HEK293 (cell line): ENCODE results near the gene SETMAR.

Source experiments
- CTCF ChIP-seq: fragments of 450-650 bp; formaldehyde crosslinking; IDR thresholded peaks from 2 replicates; pipeline ENCODE4 v1.5.1; 2016; ENCODE audit warnings: missing biosample characterization, missing genetic modification characterization
- INSM2 ChIP-seq: fragments of 450-650 bp; formaldehyde crosslinking; IDR thresholded peaks from 2 replicates; pipeline ENCODE4 v1.5.1; 2016; ENCODE audit warnings: missing biosample characterization, missing genetic modification characterization
- KLF16 ChIP-seq: fragments of 450-650 bp; formaldehyde crosslinking; IDR thresholded peaks from 2 replicates; pipeline ENCODE4 v1.5.1; 2017; ENCODE audit warnings: missing biosample characterization, missing genetic modification characterization
- PRDM10 ChIP-seq: fragments of 450-650 bp; formaldehyde crosslinking; IDR thresholded peaks from 2 replicates; pipeline ENCODE4 v1.5.1; 2016; ENCODE audit warnings: missing biosample characterization, missing genetic modification characterization
- ZBTB49 ChIP-seq: fragments of 450-650 bp; formaldehyde crosslinking; IDR thresholded peaks from 2 replicates; pipeline ENCODE4 v1.5.1; 2016; ENCODE audit warnings: missing biosample characterization, missing genetic modification characterization, low read depth
- ZBTB8A ChIP-seq: fragments of 450-650 bp; formaldehyde crosslinking; IDR thresholded peaks from 2 replicates; pipeline ENCODE4 v1.5.1; 2016; ENCODE audit warnings: missing biosample characterization, missing genetic modification characterization
- ZNF121 ChIP-seq: fragments of 450-650 bp; formaldehyde crosslinking; IDR thresholded peaks from 2 replicates; pipeline ENCODE4 v1.5.1; 2016; ENCODE audit warnings: missing biosample characterization, missing genetic modification characterization
- ZNF274 ChIP-seq, 2 experiments: fragments of 200-500 bp in 1 of 2; fragments of 450-650 bp in 1 of 2; sonication (Bioruptor generic) in 1 of 2; formaldehyde crosslinking in 1 of 2; IDR thresholded peaks; 2 replicates each; pipeline versions ENCODE4 v1.5.1 to v1.6.1; 2014 to 2016; ENCODE audit warnings: borderline replicate concordance in 1 of 2, inconsistent platforms in 1 of 2, low read length in 1 of 2, missing biosample characterization in 1 of 2, missing genetic modification characterization in 1 of 2
- ZNF302 ChIP-seq: fragments of 450-650 bp; formaldehyde crosslinking; IDR thresholded peaks from 2 replicates; pipeline ENCODE4 v1.5.1; 2016; ENCODE audit warnings: missing biosample characterization, missing genetic modification characterization, low read depth
- ZNF510 ChIP-seq: fragments of 450-650 bp; formaldehyde crosslinking; IDR thresholded peaks from 2 replicates; pipeline ENCODE4 v1.5.1; 2018; ENCODE audit warnings: mild to moderate bottlenecking, missing genetic modification characterization, missing biosample characterization; ENCODE audit not compliant: insufficient replicate concordance
- ZNF768 ChIP-seq: fragments of 450-650 bp; formaldehyde crosslinking; IDR thresholded peaks from 2 replicates; pipeline ENCODE4 v1.5.1; 2018; ENCODE audit warnings: missing biosample characterization, mild to moderate bottlenecking, missing genetic modification characterization
- ZNF792 ChIP-seq: fragments of 450-650 bp; formaldehyde crosslinking; IDR thresholded peaks from 2 replicates; pipeline ENCODE4 v1.5.1; 2016; ENCODE audit warnings: missing biosample characterization, missing genetic modification characterization
- ZSCAN18 ChIP-seq: fragments of 450-650 bp; formaldehyde crosslinking; IDR thresholded peaks from 2 replicates; pipeline ENCODE4 v1.5.1; 2016; ENCODE audit warnings: missing biosample characterization, missing genetic modification characterization

GRCh38 chr3:4356220-4356540 lies 53.0 kb downstream of the SETMAR start:
- no peak for TF ChIP-seq CTCF (tag by site-specific recombination)
- TF ChIP-seq ZNF510 (tag by site-specific recombination), result no peak
- no peak for TF ChIP-seq ZNF792
- TF ChIP-seq ZNF768 (tag by site-specific recombination), result no peak
- no peak for TF ChIP-seq PRDM10 (tag by site-specific recombination)
- no peak for TF ChIP-seq ZNF302 (tag by site-specific recombination)
- TF ChIP-seq ZNF274 (IDR thresholded peaks at IDR 0.05; ENCODE audit: low read length), result no peak
- TF ChIP-seq ZNF274 (tag by site-specific recombination; IDR thresholded peaks at IDR 0.05; ENCODE audit: borderline replicate concordance), result no peak
- TF ChIP-seq ZBTB8A (tag by site-specific recombination), result no peak
- TF ChIP-seq ZNF121 (tag by site-specific recombination), result no peak
- TF ChIP-seq INSM2 (tag by site-specific recombination), result no peak
- TF ChIP-seq ZBTB49 (tag by site-specific recombination), result no peak
- no peak for TF ChIP-seq ZSCAN18 (tag by site-specific recombination)
- no peak for TF ChIP-seq KLF16 (tag by site-specific recombination)
